ENCODE data around the gene FSIP2. TPM values are rescaled to one million over a fixed set of nuclear protein-coding genes. Genes with fewer than 3 reads are reported as not detected.

Gene FSIP2
- total RNA-seq, 2 experiments from 2014 or later, result 0.14 TPM; not detected in 1

- no peak overlapping the region for H3K27ac Mint-ChIP-seq
- H3K27me3 Mint-ChIP-seq, result no peaks in the 10 kb centered on the region
- TF ChIP-seq CTCF (IDR thresholded peaks at IDR 0.05), result no peak
- intact Hi-C loops (cut with micrococcal nuclease), result no loop called here
- H3K9me3 Mint-ChIP-seq, result peaks cover 20% of the 10 kb centered on the region
- no peak for ATAC-seq
- ChIA-PET CTCF (no interaction called here), POLR2A (no interaction called here)
- no peak overlapping the region for H3K4me3 Mint-ChIP-seq
- no peak for DNase-seq
- no peaks in the 10 kb centered on the region for H3K4me1 Mint-ChIP-seq (ENCODE audit: low read depth)
- H3K36me3 Mint-ChIP-seq (ENCODE audit: low read depth), result peaks cover 3% of the 10 kb centered on the region
Measured at GRCh38 chr2:185821467-185821866, 82.9 kb downstream of the FSIP2 start.

DNA sequence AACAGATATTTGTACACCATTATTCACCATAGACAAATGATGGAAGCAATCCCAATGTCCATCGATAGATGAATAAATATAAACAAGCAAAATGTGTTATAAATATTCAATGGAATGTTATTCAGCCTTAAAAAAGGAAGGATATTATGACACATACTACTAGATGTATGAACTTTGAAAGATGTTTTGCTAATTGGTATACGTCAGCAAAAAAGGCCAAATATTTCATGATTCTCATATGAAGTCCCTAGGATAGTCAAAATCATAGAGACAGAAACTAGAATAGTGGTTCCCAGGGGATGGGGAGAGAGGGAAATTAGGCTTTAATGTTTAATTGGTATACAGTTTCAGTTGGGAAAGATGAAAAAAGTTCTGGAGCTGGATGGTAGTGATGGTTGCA, 85.2 kb downstream of the FSIP2 start:
- POLR2A ChIA-PET, result no interaction called here
- CTCF ChIA-PET, result no interaction called here
- H3K27me3 Mint-ChIP-seq, result no peaks in the 10 kb centered on the region
- peaks cover 3% of the 10 kb centered on the region for H3K36me3 Mint-ChIP-seq (ENCODE audit: low read depth)
- DNase-seq (no peak), ATAC-seq (no peak)
- no peak overlapping the region for H3K27ac Mint-ChIP-seq
- TF ChIP-seq CTCF (IDR thresholded peaks at IDR 0.05), result no peak
- peaks cover 6% of the 10 kb centered on the region for H3K9me3 Mint-ChIP-seq
- intact Hi-C loops (cut with micrococcal nuclease), result no loop called here
- H3K4me1 Mint-ChIP-seq (ENCODE audit: low read depth), result no peaks in the 10 kb centered on the region
- H3K4me3 Mint-ChIP-seq, result no peak overlapping the region

- intact Hi-C loops (cut with micrococcal nuclease), result no loop called here
- no peak overlapping the region for H3K4me3 Mint-ChIP-seq
Measured at GRCh38 chr2:185825557-185825956, 87.0 kb downstream of the FSIP2 start.

GRCh38 chr2:185828326-185828725, 89.7 kb downstream of the FSIP2 start:
- Mint-ChIP-seq H3K27me3 (no peaks in the 10 kb centered on the region), H3K4me1 (ENCODE audit: low read depth) (no peaks in the 10 kb centered on the region), H3K4me3 (no peak overlapping the region), H3K9me3 (no peaks in the 10 kb centered on the region), H3K27ac (no peak overlapping the region), H3K36me3 (ENCODE audit: low read depth) (no peaks in the 10 kb centered on the region)
- no peak for TF ChIP-seq CTCF (IDR thresholded peaks at IDR 0.05)
- DNase-seq, result no peak
- CTCF ChIA-PET, result interaction anchor here (1.5 kb wide), 1 partner anchor 89 kb away, joined by 3 read pairs; no protein-coding TSS in a partner anchor
- intact Hi-C loops (cut with micrococcal nuclease), result no loop called here
- no peak for ATAC-seq
- POLR2A ChIA-PET, result no interaction called here

More at GRCh38 chr2:185825557-185825956, 87.0 kb downstream of the FSIP2 start:
- POLR2A ChIA-PET, result no interaction called here
- TF ChIP-seq CTCF (IDR thresholded peaks at IDR 0.05), result no peak
- CTCF ChIA-PET, result no interaction called here
- ATAC-seq (no peak), DNase-seq (no peak)
- Mint-ChIP-seq H3K9me3 (no peaks in the 10 kb centered on the region), H3K27ac (no peak overlapping the region), H3K4me1 (ENCODE audit: low read depth) (no peaks in the 10 kb centered on the region), H3K27me3 (no peaks in the 10 kb centered on the region), H3K36me3 (ENCODE audit: low read depth) (peaks cover 3% of the 10 kb centered on the region)

DNA sequence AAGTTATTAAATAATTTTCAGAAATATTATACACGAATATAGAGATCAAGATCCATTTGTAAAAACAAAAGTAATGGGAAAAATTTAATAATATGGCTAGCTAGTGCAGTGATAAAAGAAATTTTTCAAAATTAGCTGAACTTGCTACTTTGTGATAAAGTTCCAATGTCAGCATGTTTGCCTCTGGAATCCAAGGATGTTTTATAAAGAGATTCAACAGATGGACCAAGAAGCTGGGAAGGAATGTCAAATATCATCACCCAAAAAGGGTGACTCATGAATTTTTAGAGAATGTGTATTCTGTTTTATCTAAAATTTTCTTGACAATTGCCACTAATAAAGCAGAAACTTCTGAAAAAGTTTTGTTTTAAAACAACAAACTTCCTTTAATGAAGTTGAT, 95.3 kb downstream of the FSIP2 start:
- TF ChIP-seq CTCF (IDR thresholded peaks at IDR 0.05), result no peak
- Mint-ChIP-seq H3K4me1 (ENCODE audit: low read depth) (no peaks in the 10 kb centered on the region), H3K27ac (no peak overlapping the region), H3K4me3 (no peak overlapping the region), H3K36me3 (ENCODE audit: low read depth) (peaks cover 5% of the 10 kb centered on the region), H3K9me3 (peaks cover 9% of the 10 kb centered on the region), H3K27me3 (no peaks in the 10 kb centered on the region)
- DNase-seq (no peak), ATAC-seq (no peak)
- CTCF ChIA-PET, result no interaction called here
- POLR2A ChIA-PET, result no interaction called here
- intact Hi-C loops (cut with micrococcal nuclease), result no loop called here
